ENCODE measurements around the gene REG1B. TPM values are rescaled to one million over a fixed set of nuclear protein-coding genes. Genes with fewer than 3 reads are reported as not detected.
A peak's percentile ranks its signal among the peaks of the same experiment; 100 is the strongest.

REG1B gene
- polyA plus RNA-seq, 3 donors, result not detected

DNA sequence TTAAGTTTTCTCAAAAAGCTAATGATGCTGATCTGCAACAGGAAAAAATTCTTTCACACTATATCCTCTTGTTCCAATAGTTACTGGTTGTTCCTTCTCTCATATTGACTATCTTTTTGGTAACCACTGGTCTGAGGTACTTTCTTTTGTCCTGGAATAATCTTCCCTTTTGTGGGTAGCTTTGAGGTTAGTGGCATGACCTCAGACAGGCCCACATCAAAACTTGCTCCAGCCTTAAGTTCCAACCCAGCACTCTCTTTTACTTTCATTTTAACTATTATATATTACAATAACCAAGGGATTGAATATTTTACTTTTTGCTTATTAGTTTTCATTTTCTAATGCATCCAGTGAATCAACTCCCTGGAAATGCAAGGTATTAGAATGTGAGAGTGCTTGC is 42.0 kb upstream of the REG1B start:
- H3K4me2 ChIP-seq (replicated peaks; ENCODE audit: extremely low read depth, low read length, poor library complexity, severe bottlenecking), result no peak overlapping the region
- Mint-ChIP-seq H3K27me3 (ENCODE audit: low read depth in 3 of 3) (peaks cover 0 to 8% (median 2%) of the 10 kb centered on the region in 3 donors), H3K4me3 (no peak overlapping the region), H3K36me3 (no peaks in the 10 kb centered on the region), H3K4me1 (no peaks in the 10 kb centered on the region), H3K27ac (no peak overlapping the region), H3K9me3 (peaks cover 0 to 10% (median 3%) of the 10 kb centered on the region in 7 donors)
- no peaks in the 10 kb centered on the region for H3K9me3 ChIP-seq (replicated peaks in 1 of 2; ENCODE audit: control insufficient read depth in 1 of 2, insufficient read depth in 1 of 2, low read length in 2 of 2)
- H3K79me2 ChIP-seq (ENCODE audit: insufficient read depth, low read length), result no peaks in the 10 kb centered on the region
- no peak overlapping the region for H3K9ac ChIP-seq (ENCODE audit: insufficient read depth, low read length, poor library complexity, severe bottlenecking)
- DNase-seq, result no peak
- no peak overlapping the region for H3K27ac ChIP-seq (ENCODE audit: low read depth in 1 of 2, low read length in 2 of 2)
- intact Hi-C loops (cut with micrococcal nuclease), result no loop called here
- TF ChIP-seq, protein P1, sequence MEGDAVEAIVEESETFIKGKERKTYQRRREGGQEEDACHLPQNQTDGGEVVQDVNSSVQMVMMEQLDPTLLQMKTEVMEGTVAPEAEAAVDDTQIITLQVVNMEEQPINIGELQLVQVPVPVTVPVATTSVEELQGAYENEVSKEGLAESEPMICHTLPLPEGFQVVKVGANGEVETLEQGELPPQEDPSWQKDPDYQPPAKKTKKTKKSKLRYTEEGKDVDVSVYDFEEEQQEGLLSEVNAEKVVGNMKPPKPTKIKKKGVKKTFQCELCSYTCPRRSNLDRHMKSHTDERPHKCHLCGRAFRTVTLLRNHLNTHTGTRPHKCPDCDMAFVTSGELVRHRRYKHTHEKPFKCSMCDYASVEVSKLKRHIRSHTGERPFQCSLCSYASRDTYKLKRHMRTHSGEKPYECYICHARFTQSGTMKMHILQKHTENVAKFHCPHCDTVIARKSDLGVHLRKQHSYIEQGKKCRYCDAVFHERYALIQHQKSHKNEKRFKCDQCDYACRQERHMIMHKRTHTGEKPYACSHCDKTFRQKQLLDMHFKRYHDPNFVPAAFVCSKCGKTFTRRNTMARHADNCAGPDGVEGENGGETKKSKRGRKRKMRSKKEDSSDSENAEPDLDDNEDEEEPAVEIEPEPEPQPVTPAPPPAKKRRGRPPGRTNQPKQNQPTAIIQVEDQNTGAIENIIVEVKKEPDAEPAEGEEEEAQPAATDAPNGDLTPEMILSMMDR (IDR thresholded peaks at IDR 0.05), result no peak
- no peak overlapping the region for H2AFZ ChIP-seq (ENCODE audit: insufficient read depth, low read depth, low read length, poor library complexity, severe bottlenecking)
- H3K4me3 ChIP-seq (replicated peaks in 1 of 3; ENCODE audit: low read depth in 2 of 3, low read length in 3 of 3), result no peak overlapping the region
- no peaks in the 10 kb centered on the region for H3K27me3 ChIP-seq (ENCODE audit: control insufficient read depth in 2 of 2, insufficient read depth in 2 of 2, low read length in 2 of 2)
- H3K36me3 ChIP-seq (replicated peaks in 1 of 2; ENCODE audit: control insufficient read depth in 1 of 2, insufficient read depth in 2 of 2, low read length in 2 of 2), result no peaks in the 10 kb centered on the region
- H4K20me1 ChIP-seq (ENCODE audit: insufficient read depth, low read length), result no peaks in the 10 kb centered on the region
- H3K4me1 ChIP-seq (ENCODE audit: control insufficient read depth in 1 of 2, insufficient read depth in 2 of 2, low read length in 2 of 2), result no peaks in the 10 kb centered on the region

DNA sequence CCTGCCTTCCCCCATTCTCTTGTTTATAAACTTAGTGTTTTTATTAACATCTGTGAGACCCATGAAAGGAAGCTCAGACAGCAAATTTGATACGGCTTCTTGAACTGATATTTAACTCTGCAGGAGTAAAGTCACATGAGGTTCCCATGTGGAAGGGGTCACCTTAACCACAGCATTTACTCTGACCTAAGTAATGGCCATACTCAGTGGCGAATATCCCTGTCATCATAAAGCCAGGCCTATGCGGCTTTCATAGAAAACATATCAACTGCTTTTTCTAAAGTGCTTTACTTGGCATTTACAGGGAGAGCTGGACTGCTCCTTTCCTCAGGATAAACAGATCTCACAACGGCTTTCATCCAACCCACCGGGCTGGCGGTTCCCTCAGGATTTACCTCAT is 41.5 kb upstream of the REG1B start:
- DNase-seq, result no peak
- Histone ChIP-seq H3K4me3 (replicated peaks in 1 of 3; ENCODE audit: low read depth in 2 of 3, low read length in 3 of 3) (no peak overlapping the region), H4K20me1 (ENCODE audit: insufficient read depth, low read length) (no peaks in the 10 kb centered on the region), H3K4me2 (replicated peaks; ENCODE audit: extremely low read depth, low read length, poor library complexity, severe bottlenecking) (no peak overlapping the region), H3K27me3 (ENCODE audit: control insufficient read depth in 2 of 2, insufficient read depth in 2 of 2, low read length in 2 of 2) (no peaks in the 10 kb centered on the region), H3K79me2 (ENCODE audit: insufficient read depth, low read length) (no peaks in the 10 kb centered on the region), H3K27ac (ENCODE audit: low read depth in 1 of 2, low read length in 2 of 2) (no peak overlapping the region), H3K4me1 (ENCODE audit: control insufficient read depth in 1 of 2, insufficient read depth in 2 of 2, low read length in 2 of 2) (no peaks in the 10 kb centered on the region), H3K9ac (ENCODE audit: insufficient read depth, low read length, poor library complexity, severe bottlenecking) (no peak overlapping the region), H2AFZ (ENCODE audit: insufficient read depth, low read depth, low read length, poor library complexity, severe bottlenecking) (no peak overlapping the region), H3K9me3 (replicated peaks in 1 of 2; ENCODE audit: control insufficient read depth in 1 of 2, insufficient read depth in 1 of 2, low read length in 2 of 2) (no peaks in the 10 kb centered on the region), H3K36me3 (replicated peaks in 1 of 2; ENCODE audit: control insufficient read depth in 1 of 2, insufficient read depth in 2 of 2, low read length in 2 of 2) (no peaks in the 10 kb centered on the region)
- peaks cover 0 to 10% (median 2%) of the 10 kb centered on the region in 7 donors for H3K9me3 Mint-ChIP-seq
- 86% methylated on average over 2 of the region's 6 CpGs for whole genome bisulfite sequencing (ENCODE audit: insufficient coverage)
- no peak overlapping the region for H3K4me3 Mint-ChIP-seq
- H3K27me3 Mint-ChIP-seq (ENCODE audit: low read depth in 3 of 3), result peaks cover 0 to 8% (median 2%) of the 10 kb centered on the region in 3 donors
- H3K4me1 Mint-ChIP-seq, result no peaks in the 10 kb centered on the region
- H3K27ac Mint-ChIP-seq, result peak overlapping the region in 1 of 7 donors; percentile 43
- H3K36me3 Mint-ChIP-seq, result no peaks in the 10 kb centered on the region
- TF ChIP-seq, protein P1 (IDR thresholded peaks at IDR 0.05), result no peak
- intact Hi-C loops (cut with micrococcal nuclease), result no loop called here

Data from CD14-positive monocyte (primary cell).